Measurements from ENCODE around the gene LRRK1.

Gene LRRK1

GRCh38 chr15:100902436-100903167 lies 16.6 kb upstream of the LRRK1 start:
- no peak for DNase-seq (ENCODE audit: low spot score)
- no peak for TF ChIP-seq CTCF (IDR thresholded peaks at IDR 0.05; ENCODE audit: extremely low read depth, missing control alignments)

GRCh38 chr15:100903168-100903554 lies 16.0 kb upstream of the LRRK1 start:
- DNase-seq (ENCODE audit: low spot score), result no peak
- no peak for TF ChIP-seq CTCF (IDR thresholded peaks at IDR 0.05; ENCODE audit: extremely low read depth, missing control alignments)

- DNase-seq (ENCODE audit: low spot score), result no peak
- no peak for TF ChIP-seq CTCF (IDR thresholded peaks at IDR 0.05; ENCODE audit: extremely low read depth, missing control alignments)
Observed at GRCh38 chr15:100905850-100906249, 13.3 kb upstream of the LRRK1 start.

GRCh38 chr15:100908466-100908865 lies 10.7 kb upstream of the LRRK1 start:
- no peak for TF ChIP-seq CTCF (IDR thresholded peaks at IDR 0.05; ENCODE audit: extremely low read depth, missing control alignments)
- DNase-seq (ENCODE audit: low spot score), result no peak

GRCh38 chr15:100909565-100909964 lies 9.6 kb upstream of the LRRK1 start:
- TF ChIP-seq CTCF (IDR thresholded peaks at IDR 0.05; ENCODE audit: extremely low read depth, missing control alignments), result no peak
- no peak for DNase-seq (ENCODE audit: low spot score)

GRCh38 chr15:100909989-100910955 lies 8.9 kb upstream of the LRRK1 start:
- no peak for DNase-seq (ENCODE audit: low spot score)
- TF ChIP-seq CTCF (IDR thresholded peaks at IDR 0.05; ENCODE audit: extremely low read depth, missing control alignments), result no peak

- no peak for TF ChIP-seq CTCF (IDR thresholded peaks at IDR 0.05; ENCODE audit: extremely low read depth, missing control alignments)
- DNase-seq (ENCODE audit: low spot score), result no peak
Observed at GRCh38 chr15:100911086-100911485, 8.1 kb upstream of the LRRK1 start.
